Bronchial epithelial cell (primary cell): ENCODE data around the gene PARVA. TPM values are rescaled to one million over a fixed set of nuclear protein-coding genes. Genes with fewer than 3 reads are reported as not detected.

Experiments
- DNase-seq: peaks from one replicate; pipeline ENCODE4 v3.0.0-alpha.2; 2010; ENCODE audit warnings: low read depth
- FAIRE-seq: peaks from 2 replicates; lab custom pipeline; 2011; peaks lifted over from hg19 to GRCh38; lab: Jason Lieb, UNC
- H3K27me3 ChIP-seq: 2 replicates; pipeline ENCODE4 v1.5.1; 2011; ENCODE audit warnings: low read length; ENCODE audit not compliant: control insufficient read depth, insufficient read depth
- H3K36me3 ChIP-seq: 2 replicates; pipeline ENCODE4 v1.5.1; 2011; ENCODE audit warnings: low read length; ENCODE audit not compliant: control insufficient read depth, insufficient read depth
- H3K4me3 ChIP-seq: 2 replicates; pipeline ENCODE4 v1.5.1; 2011; ENCODE audit warnings: mild to moderate bottlenecking, low read depth, low read length, control low read depth
- CTCF ChIP-seq: IDR thresholded peaks from 2 replicates; pipeline ENCODE4 v1.5.1; 2011; ENCODE audit warnings: mild to moderate bottlenecking, moderate library complexity, low read length, control low read depth, inconsistent platforms; ENCODE audit not compliant: insufficient read depth, severe bottlenecking
- total RNA-seq: library from RNA; depleted of rRNA; stranded (reverse); fragments of >200 nt; gene quantifications from 2 replicates; pipeline ENCODE4 v1.2.1, GENCODE V29; 2014

The PARVA gene
- total RNA-seq, 1 donor from 2014 or later, result 7.6 TPM

- DNase-seq (no peak), FAIRE-seq (no peak)
- no peak for TF ChIP-seq CTCF
- peaks cover 2% of the 10 kb centered on the region for H3K36me3 ChIP-seq
- H3K4me3 ChIP-seq, result no peak overlapping the region
- no peaks in the 10 kb centered on the region for H3K27me3 ChIP-seq
Measured at GRCh38 chr11:12381875-12382274, 4.5 kb downstream of the PARVA start.

- no peak for TF ChIP-seq CTCF
- H3K27me3 ChIP-seq, result no peaks in the 10 kb centered on the region
- FAIRE-seq, result no peak
- H3K36me3 ChIP-seq, result peaks cover 2% of the 10 kb centered on the region
- H3K4me3 ChIP-seq, result no peak overlapping the region
- no peak for DNase-seq
Measured at GRCh38 chr11:12382451-12382850, 5.1 kb downstream of the PARVA start.

GRCh38 chr11:12386309-12386708 is 8.9 kb downstream of the PARVA start:
- no peaks in the 10 kb centered on the region for H3K27me3 ChIP-seq
- H3K4me3 ChIP-seq, result no peak overlapping the region
- no peak for TF ChIP-seq CTCF
- no peak for FAIRE-seq
- H3K36me3 ChIP-seq, result peaks cover 2% of the 10 kb centered on the region
- no peak for DNase-seq

GRCh38 chr11:12386745-12387144 is 9.4 kb downstream of the PARVA start:
- H3K27me3 ChIP-seq, result no peaks in the 10 kb centered on the region
- FAIRE-seq (no peak), DNase-seq (no peak)
- TF ChIP-seq CTCF, result no peak
- H3K4me3 ChIP-seq, result no peak overlapping the region
- H3K36me3 ChIP-seq, result peaks cover 2% of the 10 kb centered on the region

- Histone ChIP-seq H3K36me3 (peaks cover 2% of the 10 kb centered on the region), H3K4me3 (no peak overlapping the region), H3K27me3 (no peaks in the 10 kb centered on the region)
- FAIRE-seq (no peak), DNase-seq (no peak)
- no peak for TF ChIP-seq CTCF
Measured at GRCh38 chr11:12388173-12388572, 10.8 kb downstream of the PARVA start.

DNA sequence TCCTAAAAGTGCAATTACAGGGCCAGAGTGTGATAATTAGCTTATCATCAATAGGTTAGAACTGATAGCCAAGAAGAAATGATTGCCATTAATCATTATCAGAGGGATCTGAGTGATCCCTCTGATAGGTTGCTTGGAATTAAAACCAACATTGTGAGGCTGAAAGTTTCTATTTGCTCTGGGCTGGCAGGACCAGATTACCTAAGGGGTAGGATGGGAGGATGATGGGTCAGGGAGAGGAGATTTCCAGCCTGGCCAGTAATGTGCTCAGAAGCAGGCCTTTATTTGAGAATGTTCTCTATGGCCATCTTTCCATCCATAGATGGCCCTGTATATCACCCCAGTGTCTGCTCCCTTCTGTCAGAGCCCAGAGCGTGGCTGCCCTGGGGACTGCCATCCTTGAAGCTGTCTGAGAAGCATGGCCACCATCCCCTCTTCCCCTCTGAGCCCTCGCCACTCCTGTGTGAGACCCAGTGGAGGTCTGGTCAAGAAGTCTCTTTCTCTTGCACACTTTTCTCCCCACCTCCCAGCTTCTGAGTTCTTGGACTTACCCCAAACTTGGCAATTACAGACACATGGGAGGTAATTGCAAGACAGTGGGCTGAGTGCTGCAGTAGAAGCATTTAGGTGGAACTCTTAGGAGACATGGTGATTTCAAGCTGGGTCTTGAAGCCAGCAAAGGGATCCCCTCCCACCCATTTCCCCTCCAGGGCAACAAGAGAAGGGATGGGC is 11.7 kb downstream of the PARVA start:
- FAIRE-seq, result no peak
- Histone ChIP-seq H3K4me3 (no peak overlapping the region), H3K36me3 (peaks cover 1% of the 10 kb centered on the region), H3K27me3 (no peaks in the 10 kb centered on the region)
- no peak for TF ChIP-seq CTCF
- no peak for DNase-seq
